ENCODE measurements around the gene RPL22.

DNA sequence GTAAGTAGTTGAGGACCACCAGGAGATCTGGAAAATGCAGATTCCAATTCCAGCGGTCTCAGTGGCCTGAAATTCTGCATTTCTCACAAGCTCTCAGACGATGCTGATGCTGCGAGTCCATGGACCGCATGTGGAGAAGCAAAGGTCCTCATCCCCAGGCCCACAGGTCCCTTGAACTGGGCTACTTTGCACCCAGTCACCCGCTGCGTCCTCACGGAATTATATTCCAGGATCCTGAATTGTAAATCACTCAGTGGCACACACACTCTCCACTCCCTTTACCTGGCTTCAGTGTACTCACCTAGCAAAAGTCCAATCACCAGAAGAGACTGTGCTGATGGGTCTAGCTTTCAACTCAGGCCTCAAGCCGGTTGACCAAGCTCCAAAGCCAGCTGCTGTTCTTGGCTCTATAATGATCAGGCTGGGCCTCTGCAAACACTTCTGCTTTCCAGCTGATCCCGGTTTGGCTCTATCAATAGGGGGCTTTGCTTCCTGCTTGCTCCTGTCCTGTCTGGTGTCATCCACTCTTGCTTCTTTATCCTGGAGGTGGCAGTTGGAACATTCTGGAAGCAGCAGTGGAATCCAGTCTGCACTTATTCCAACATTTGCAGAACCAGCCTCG is 904 bp upstream of the RPL22 start:
- no peak for TF ChIP-seq EZH2phosphoT487 (IDR thresholded peaks at IDR 0.05; ENCODE audit: low read length)
- TF ChIP-seq, protein P1, sequence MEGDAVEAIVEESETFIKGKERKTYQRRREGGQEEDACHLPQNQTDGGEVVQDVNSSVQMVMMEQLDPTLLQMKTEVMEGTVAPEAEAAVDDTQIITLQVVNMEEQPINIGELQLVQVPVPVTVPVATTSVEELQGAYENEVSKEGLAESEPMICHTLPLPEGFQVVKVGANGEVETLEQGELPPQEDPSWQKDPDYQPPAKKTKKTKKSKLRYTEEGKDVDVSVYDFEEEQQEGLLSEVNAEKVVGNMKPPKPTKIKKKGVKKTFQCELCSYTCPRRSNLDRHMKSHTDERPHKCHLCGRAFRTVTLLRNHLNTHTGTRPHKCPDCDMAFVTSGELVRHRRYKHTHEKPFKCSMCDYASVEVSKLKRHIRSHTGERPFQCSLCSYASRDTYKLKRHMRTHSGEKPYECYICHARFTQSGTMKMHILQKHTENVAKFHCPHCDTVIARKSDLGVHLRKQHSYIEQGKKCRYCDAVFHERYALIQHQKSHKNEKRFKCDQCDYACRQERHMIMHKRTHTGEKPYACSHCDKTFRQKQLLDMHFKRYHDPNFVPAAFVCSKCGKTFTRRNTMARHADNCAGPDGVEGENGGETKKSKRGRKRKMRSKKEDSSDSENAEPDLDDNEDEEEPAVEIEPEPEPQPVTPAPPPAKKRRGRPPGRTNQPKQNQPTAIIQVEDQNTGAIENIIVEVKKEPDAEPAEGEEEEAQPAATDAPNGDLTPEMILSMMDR (IDR thresholded peaks at IDR 0.05; ENCODE audit: low read length) = no peak
- TF ChIP-seq EZH2 (optimal IDR thresholded peaks at IDR 0.05; ENCODE audit: low read depth, low read length) = no peak

Measured in MM.1S (cell line).